Measurements from ENCODE around the gene HCN1.

DNA sequence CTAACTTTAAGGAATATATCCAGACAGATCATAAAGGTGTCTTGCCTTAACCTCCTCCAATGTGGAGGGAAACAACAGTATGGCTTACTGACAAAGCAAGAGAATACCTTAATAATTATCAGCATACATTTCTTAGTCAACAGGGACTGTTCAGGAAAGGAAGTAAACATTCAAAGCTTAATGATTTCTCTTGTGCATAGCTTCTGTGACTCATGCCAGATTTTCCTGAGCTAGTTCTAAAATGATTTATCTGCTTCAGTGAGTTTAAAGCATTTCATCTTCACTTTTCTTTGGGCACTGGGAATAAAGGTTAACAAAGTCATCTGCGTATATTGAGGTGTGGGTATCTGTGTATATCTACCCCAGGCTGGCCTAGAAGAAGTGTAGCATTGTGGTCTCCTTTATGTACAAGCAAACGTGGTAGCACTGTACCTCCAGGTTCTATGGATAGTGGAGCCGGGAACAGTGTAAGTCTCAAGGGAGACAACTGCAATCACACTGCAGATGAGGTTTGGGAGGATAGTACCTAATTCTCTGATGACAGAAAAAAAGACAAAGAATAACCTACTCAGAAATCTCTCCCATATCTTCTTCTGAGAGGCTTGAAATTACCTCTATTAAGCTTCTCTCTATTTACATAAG lies 284.1 kb downstream of the HCN1 start:
- TF ChIP-seq, protein P1, sequence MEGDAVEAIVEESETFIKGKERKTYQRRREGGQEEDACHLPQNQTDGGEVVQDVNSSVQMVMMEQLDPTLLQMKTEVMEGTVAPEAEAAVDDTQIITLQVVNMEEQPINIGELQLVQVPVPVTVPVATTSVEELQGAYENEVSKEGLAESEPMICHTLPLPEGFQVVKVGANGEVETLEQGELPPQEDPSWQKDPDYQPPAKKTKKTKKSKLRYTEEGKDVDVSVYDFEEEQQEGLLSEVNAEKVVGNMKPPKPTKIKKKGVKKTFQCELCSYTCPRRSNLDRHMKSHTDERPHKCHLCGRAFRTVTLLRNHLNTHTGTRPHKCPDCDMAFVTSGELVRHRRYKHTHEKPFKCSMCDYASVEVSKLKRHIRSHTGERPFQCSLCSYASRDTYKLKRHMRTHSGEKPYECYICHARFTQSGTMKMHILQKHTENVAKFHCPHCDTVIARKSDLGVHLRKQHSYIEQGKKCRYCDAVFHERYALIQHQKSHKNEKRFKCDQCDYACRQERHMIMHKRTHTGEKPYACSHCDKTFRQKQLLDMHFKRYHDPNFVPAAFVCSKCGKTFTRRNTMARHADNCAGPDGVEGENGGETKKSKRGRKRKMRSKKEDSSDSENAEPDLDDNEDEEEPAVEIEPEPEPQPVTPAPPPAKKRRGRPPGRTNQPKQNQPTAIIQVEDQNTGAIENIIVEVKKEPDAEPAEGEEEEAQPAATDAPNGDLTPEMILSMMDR (conservative IDR thresholded peaks at IDR 0.05; ENCODE audit: low read depth, low read length), result no peak
- TF ChIP-seq FOS (IDR thresholded peaks at IDR 0.05; ENCODE audit: low read depth, low read length) (no peak), SMC3 (IDR thresholded peaks at IDR 0.05; ENCODE audit: low read depth, low read length) (no peak), NFE2L2 (IDR thresholded peaks at IDR 0.05; ENCODE audit: low read depth, low read length) (no peak), POLR2A (IDR thresholded peaks at IDR 0.05; ENCODE audit: low read depth, low read length) (no peak), USF2 (IDR thresholded peaks at IDR 0.05; ENCODE audit: low read depth, low read length) (no peak)

Measured in IMR-90 (cell line).